Ovary (tissue), 3 donors: ENCODE measurements around the gene AADACL2.

ENCODE experiments used
- POLR2A ChIP-seq: fragments of 450-650 bp; IDR thresholded peaks from one replicate; pipeline ENCODE4 v1.6.1; 2017; ENCODE audit warnings: antibody characterized with exemption, mild to moderate bottlenecking, moderate library complexity
- TF ChIP-seq, protein P1 (sequence below), 3 donors: fragments of 450-650 bp in 2 of 3; fragments of 200-600 bp in 1 of 3; IDR thresholded peaks; one replicate each; pipeline versions ENCODE4 v1.5.1 to v1.8.0; 2016 to 2022; ENCODE audit warnings: antibody characterized with exemption in 3 of 3, mild to moderate bottlenecking in 1 of 3
- donor health status: DM: no; HTN: no; CAD: no.

DNA sequence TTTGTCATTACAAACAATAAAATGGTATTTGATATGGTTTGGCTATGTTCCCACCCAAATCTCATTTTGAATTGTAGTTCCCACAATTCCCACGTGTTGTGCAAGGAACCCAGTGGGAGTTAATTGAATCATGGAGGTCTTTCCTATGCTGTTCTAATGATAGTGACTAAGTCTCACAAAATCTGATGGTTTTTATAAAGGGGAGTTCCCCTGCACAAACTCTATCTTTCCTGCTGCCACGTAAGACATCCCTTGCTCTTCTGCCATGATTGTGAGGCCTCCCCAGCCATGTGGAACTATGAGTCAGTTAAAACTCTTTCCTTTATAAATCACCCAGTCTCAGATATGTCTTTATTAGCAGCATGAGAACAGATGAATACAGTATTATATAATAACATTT lies 64.7 kb downstream of the AADACL2 start:
- TF ChIP-seq, protein P1, sequence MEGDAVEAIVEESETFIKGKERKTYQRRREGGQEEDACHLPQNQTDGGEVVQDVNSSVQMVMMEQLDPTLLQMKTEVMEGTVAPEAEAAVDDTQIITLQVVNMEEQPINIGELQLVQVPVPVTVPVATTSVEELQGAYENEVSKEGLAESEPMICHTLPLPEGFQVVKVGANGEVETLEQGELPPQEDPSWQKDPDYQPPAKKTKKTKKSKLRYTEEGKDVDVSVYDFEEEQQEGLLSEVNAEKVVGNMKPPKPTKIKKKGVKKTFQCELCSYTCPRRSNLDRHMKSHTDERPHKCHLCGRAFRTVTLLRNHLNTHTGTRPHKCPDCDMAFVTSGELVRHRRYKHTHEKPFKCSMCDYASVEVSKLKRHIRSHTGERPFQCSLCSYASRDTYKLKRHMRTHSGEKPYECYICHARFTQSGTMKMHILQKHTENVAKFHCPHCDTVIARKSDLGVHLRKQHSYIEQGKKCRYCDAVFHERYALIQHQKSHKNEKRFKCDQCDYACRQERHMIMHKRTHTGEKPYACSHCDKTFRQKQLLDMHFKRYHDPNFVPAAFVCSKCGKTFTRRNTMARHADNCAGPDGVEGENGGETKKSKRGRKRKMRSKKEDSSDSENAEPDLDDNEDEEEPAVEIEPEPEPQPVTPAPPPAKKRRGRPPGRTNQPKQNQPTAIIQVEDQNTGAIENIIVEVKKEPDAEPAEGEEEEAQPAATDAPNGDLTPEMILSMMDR (IDR thresholded peaks at IDR 0.05): no peak
- no peak for TF ChIP-seq POLR2A
